ENCODE data around the gene LRRC28. TPM values are rescaled to one million over a fixed set of nuclear protein-coding genes. Genes with fewer than 3 reads are reported as not detected.
A peak's percentile ranks its signal among the peaks of the same experiment; 100 is the strongest.

Gene LRRC28
- total RNA-seq, 2 experiments from 2014 or later: 12.5 to 14.4 TPM

GRCh38 chr15:99435877-99436541 lies 184.7 kb downstream of the LRRC28 start:
- H3K27me3 Mint-ChIP-seq: no peaks in the 10 kb centered on the region
- ATAC-seq (ENCODE audit: poor library complexity): no peak
- no peak overlapping the region for H3K27ac ChIP-seq (ENCODE audit: low read depth in 1 of 2, low read length in 2 of 2)
- H3K4me3 Mint-ChIP-seq: no peak overlapping the region
- no peaks in the 10 kb centered on the region for H3K9me3 ChIP-seq (ENCODE audit: control insufficient read depth in 1 of 2, insufficient read depth in 1 of 2, low read length in 2 of 2)
- no peak overlapping the region for H3K4me3 ChIP-seq (ENCODE audit: low read length)
- H3K36me3 Mint-ChIP-seq (ENCODE audit: low read depth): no peaks in the 10 kb centered on the region
- H3K9me3 Mint-ChIP-seq: no peaks in the 10 kb centered on the region
- no peak for TF ChIP-seq CTCF (IDR thresholded peaks at IDR 0.05)
- no peaks in the 10 kb centered on the region for H3K27me3 ChIP-seq (ENCODE audit: control insufficient read depth in 1 of 2, insufficient read depth in 2 of 2, low read length in 2 of 2)
- peaks cover 61% of the 10 kb centered on the region for H3K4me1 ChIP-seq (ENCODE audit: insufficient read depth, low read length)
- ChIA-PET POLR2A (interaction anchor here (0.6 to 1.1 kb wide), 2 partner anchors 15 to 27 kb away, joined by 3 read pairs; no protein-coding TSS in a partner anchor), CTCF (no interaction called here)
- H3K36me3 ChIP-seq (ENCODE audit: insufficient read depth, low read length): no peaks in the 10 kb centered on the region
- peaks cover 67% of the 10 kb centered on the region for H3K4me1 Mint-ChIP-seq (ENCODE audit: low read depth)
- peak in 2 of 14 experiments; percentile 6 to 31 for DNase-seq
- H3K27ac Mint-ChIP-seq: no peak overlapping the region
- intact Hi-C loops (cut with DNase I, micrococcal nuclease): no loop called here

- peaks cover 59% of the 10 kb centered on the region for H3K4me1 ChIP-seq (ENCODE audit: insufficient read depth, low read length)
- no peaks in the 10 kb centered on the region for H3K36me3 Mint-ChIP-seq (ENCODE audit: low read depth)
Observed at GRCh38 chr15:99436542-99437314, 185.4 kb downstream of the LRRC28 start.

More at GRCh38 chr15:99436542-99437314, 185.4 kb downstream of the LRRC28 start:
- H3K9me3 ChIP-seq (ENCODE audit: control insufficient read depth in 1 of 2, insufficient read depth in 1 of 2, low read length in 2 of 2): no peaks in the 10 kb centered on the region
- ChIA-PET POLR2A (interaction anchor here (1.1 kb wide), 1 partner anchor 15 kb away, joined by 3 read pairs; no protein-coding TSS in a partner anchor), CTCF (no interaction called here)
- Mint-ChIP-seq H3K9me3 (no peaks in the 10 kb centered on the region), H3K4me3 (no peak overlapping the region), H3K27ac (no peak overlapping the region), H3K27me3 (no peaks in the 10 kb centered on the region), H3K4me1 (ENCODE audit: low read depth) (peaks cover 67% of the 10 kb centered on the region)
- H3K27me3 ChIP-seq (ENCODE audit: control insufficient read depth in 1 of 2, insufficient read depth in 2 of 2, low read length in 2 of 2): no peaks in the 10 kb centered on the region
- no peak overlapping the region for H3K27ac ChIP-seq (ENCODE audit: low read depth in 1 of 2, low read length in 2 of 2)
- ATAC-seq (ENCODE audit: poor library complexity) (no peak), DNase-seq (peak in 2 of 14 experiments; percentile 4 to 27)
- no peak overlapping the region for H3K4me3 ChIP-seq (ENCODE audit: low read length)
- no peak for TF ChIP-seq CTCF (IDR thresholded peaks at IDR 0.05)
- intact Hi-C loops (cut with DNase I, micrococcal nuclease): no loop called here
- no peaks in the 10 kb centered on the region for H3K36me3 ChIP-seq (ENCODE audit: insufficient read depth, low read length)
